ENCODE data around the gene SERPINA1. TPM values are rescaled to one million over a fixed set of nuclear protein-coding genes. Genes with fewer than 3 reads are reported as not detected.

SERPINA1 gene
- total RNA-seq, 1 donor from 2014 or later = not detected

GRCh38 chr14:94330432-94330831 is 58.0 kb downstream of the SERPINA1 start:
- TF ChIP-seq CTCF (conservative IDR thresholded peaks at IDR 0.05) = no peak

GRCh38 chr14:94329857-94330256 is 58.5 kb downstream of the SERPINA1 start:
- Mint-ChIP-seq H3K4me1 (no peaks in the 10 kb centered on the region), H3K9me3 (no peaks in the 10 kb centered on the region), H3K27me3 (ENCODE audit: low read depth) (no peaks in the 10 kb centered on the region), H3K27ac (ENCODE audit: unreplicated experiment) (no peak overlapping the region), H3K4me3 (no peak overlapping the region), H3K36me3 (ENCODE audit: low read depth) (no peaks in the 10 kb centered on the region)
- no peak for TF ChIP-seq CTCF (conservative IDR thresholded peaks at IDR 0.05)
- no peak for DNase-seq (ENCODE audit: low read depth, low spot score)

More at GRCh38 chr14:94330432-94330831, 58.0 kb downstream of the SERPINA1 start:
- H3K4me3 Mint-ChIP-seq = no peak overlapping the region
- no peak for DNase-seq (ENCODE audit: low read depth, low spot score)
- no peaks in the 10 kb centered on the region for H3K9me3 Mint-ChIP-seq
- H3K27ac Mint-ChIP-seq (ENCODE audit: unreplicated experiment) = no peak overlapping the region
- no peaks in the 10 kb centered on the region for H3K27me3 Mint-ChIP-seq (ENCODE audit: low read depth)
- H3K36me3 Mint-ChIP-seq (ENCODE audit: low read depth) = no peaks in the 10 kb centered on the region
- H3K4me1 Mint-ChIP-seq = no peaks in the 10 kb centered on the region

GRCh38 chr14:94328196-94328595 is 60.2 kb downstream of the SERPINA1 start:
- no peak for DNase-seq (ENCODE audit: low read depth, low spot score)
- peaks cover 2% of the 10 kb centered on the region for H3K27me3 Mint-ChIP-seq (ENCODE audit: low read depth)
- no peaks in the 10 kb centered on the region for H3K36me3 Mint-ChIP-seq (ENCODE audit: low read depth)

More at GRCh38 chr14:94328196-94328595, 60.2 kb downstream of the SERPINA1 start:
- Mint-ChIP-seq H3K9me3 (no peaks in the 10 kb centered on the region), H3K4me3 (no peak overlapping the region), H3K27ac (ENCODE audit: unreplicated experiment) (no peak overlapping the region), H3K4me1 (no peaks in the 10 kb centered on the region)
- no peak for TF ChIP-seq CTCF (conservative IDR thresholded peaks at IDR 0.05)

Other genes with a start within 250 kb of the SERPINA1 start
- gene PPP4R4, start 214.3 kb downstream of the SERPINA1 start, total RNA-seq = 1.1 and 1.6 TPM in 2 replicates
- gene SERPINA10, start 95.3 kb downstream of the SERPINA1 start, total RNA-seq = not detected in 2 replicates
- not detected in 2 replicates for gene SERPINA6, start 65.3 kb downstream of the SERPINA1 start, total RNA-seq
- gene SERPINA2, start 21.9 kb downstream of the SERPINA1 start, total RNA-seq = not detected in 2 replicates
- gene SERPINA11, start 64.2 kb upstream of the SERPINA1 start, total RNA-seq = not detected in 2 replicates
- not detected in 2 replicates for gene SERPINA9, start 87.6 kb upstream of the SERPINA1 start, total RNA-seq
- gene SERPINA12, start 120.9 kb upstream of the SERPINA1 start, total RNA-seq = not detected in 2 replicates
- gene SERPINA4, start 172.8 kb upstream of the SERPINA1 start, total RNA-seq = not detected in 2 replicates
- gene SERPINA5, start 192.8 kb upstream of the SERPINA1 start, total RNA-seq = 1.0 and 1.4 TPM in 2 replicates
- not detected in 2 replicates for gene SERPINA3, start 223.8 kb upstream of the SERPINA1 start, total RNA-seq